GM18519 (cell line): ENCODE measurements around the gene LZTS3.
"Not testable (repeated sequence)": the region's sequence is repeated elsewhere in the genome, so short reads cannot be mapped to it uniquely, and the experiment has no call there.

Experiments used
- ATAC-seq: cut with Tn5 transposase; IDR thresholded peaks from one replicate; pipeline ENCODE4 v1.9.1; 2021; ENCODE audit warnings: mild to moderate bottlenecking, moderate library complexity; ENCODE audit not compliant: unreplicated experiment, low FRiP score

LZTS3 gene

GRCh38 chr20:3150908-3151307, 22.4 kb downstream of the LZTS3 start:
- no peak for ATAC-seq

- ATAC-seq, result no peak
Measured at GRCh38 chr20:3146732-3147341, 26.5 kb downstream of the LZTS3 start.

GRCh38 chr20:3141757-3142156, 31.6 kb downstream of the LZTS3 start:
- ATAC-seq, result no peak

GRCh38 chr20:3137492-3137891, 35.9 kb downstream of the LZTS3 start:
- no peak for ATAC-seq

GRCh38 chr20:3135507-3136070, 37.8 kb downstream of the LZTS3 start:
- no peak for ATAC-seq

- ATAC-seq, result no peak
Measured at GRCh38 chr20:3134151-3134550, 39.2 kb downstream of the LZTS3 start.

- ATAC-seq, result no peak
Measured at GRCh38 chr20:3133155-3133554, 40.2 kb downstream of the LZTS3 start.

GRCh38 chr20:3130051-3130600, 43.2 kb downstream of the LZTS3 start:
- ATAC-seq, result no peak

- no peak for ATAC-seq
Measured at GRCh38 chr20:3129094-3129493, 44.3 kb downstream of the LZTS3 start.

GRCh38 chr20:3128275-3128984, 44.9 kb downstream of the LZTS3 start:
- no peak for ATAC-seq

- ATAC-seq, result no peak
Measured at GRCh38 chr20:3126527-3126859, 46.9 kb downstream of the LZTS3 start.

- not testable (repeated sequence) for ATAC-seq
Measured at GRCh38 chr20:3125776-3126526, 47.4 kb downstream of the LZTS3 start.

- ATAC-seq, result not testable (repeated sequence)
Measured at GRCh38 chr20:3124773-3125560, 48.4 kb downstream of the LZTS3 start.

- ATAC-seq, result not testable (repeated sequence)
Measured at GRCh38 chr20:3124163-3124562, 49.2 kb downstream of the LZTS3 start.

- ATAC-seq, result no peak
Measured at GRCh38 chr20:3123542-3123941, 49.8 kb downstream of the LZTS3 start.

- ATAC-seq, result no peak
Measured at GRCh38 chr20:3121955-3122610, 51.3 kb downstream of the LZTS3 start.

- no peak for ATAC-seq
Measured at GRCh38 chr20:3121271-3121911, 52.0 kb downstream of the LZTS3 start.

GRCh38 chr20:3119044-3119443, 54.3 kb downstream of the LZTS3 start:
- ATAC-seq, result no peak

GRCh38 chr20:3117839-3118379, 55.4 kb downstream of the LZTS3 start:
- not testable (repeated sequence) for ATAC-seq
